T-helper 9 cell (primary cell): ENCODE results near the gene IQCM.
"Not testable (repeated sequence)": the region's sequence is repeated elsewhere in the genome, so short reads cannot be mapped to it uniquely, and the experiment has no call there.

ENCODE experiments used
- DNase-seq: peaks from one replicate; pipeline ENCODE4 v3.0.0-alpha.2; 2020

The IQCM gene

GRCh38 chr4:149555146-149555545 lies 260.5 kb downstream of the IQCM start:
- no peak for DNase-seq

GRCh38 chr4:149553959-149554520 lies 261.6 kb downstream of the IQCM start:
- DNase-seq: no peak

- no peak for DNase-seq
Observed at GRCh38 chr4:149552601-149553000, 263.0 kb downstream of the IQCM start.

- no peak for DNase-seq
Observed at GRCh38 chr4:149549911-149550310, 265.7 kb downstream of the IQCM start.

GRCh38 chr4:149534779-149535178 lies 280.9 kb downstream of the IQCM start:
- DNase-seq: no peak

- no peak for DNase-seq
Observed at GRCh38 chr4:149531861-149532260, 283.8 kb downstream of the IQCM start.

- DNase-seq: no peak
Observed at GRCh38 chr4:149523039-149523438, 292.6 kb downstream of the IQCM start.

- no peak for DNase-seq
Observed at GRCh38 chr4:149521611-149522425, 293.8 kb downstream of the IQCM start.

- no peak for DNase-seq
Observed at GRCh38 chr4:149518471-149518870, 297.2 kb downstream of the IQCM start.

GRCh38 chr4:149513081-149513480 lies 302.6 kb downstream of the IQCM start:
- no peak for DNase-seq

- no peak for DNase-seq
Observed at GRCh38 chr4:149512501-149512900, 303.1 kb downstream of the IQCM start.

GRCh38 chr4:149511558-149512298 lies 303.9 kb downstream of the IQCM start:
- DNase-seq: no peak

- DNase-seq: not testable (repeated sequence)
Observed at GRCh38 chr4:149507309-149507708, 308.3 kb downstream of the IQCM start.

- no peak for DNase-seq
Observed at GRCh38 chr4:149500806-149501205, 314.8 kb downstream of the IQCM start.

GRCh38 chr4:149499726-149500125 lies 315.9 kb downstream of the IQCM start:
- no peak for DNase-seq

GRCh38 chr4:149498246-149498645 lies 317.4 kb downstream of the IQCM start:
- no peak for DNase-seq

- no peak for DNase-seq
Observed at GRCh38 chr4:149493492-149493891, 322.2 kb downstream of the IQCM start.

- no peak for DNase-seq
Observed at GRCh38 chr4:149489321-149489720, 326.3 kb downstream of the IQCM start.

GRCh38 chr4:149486861-149487260 lies 328.8 kb downstream of the IQCM start:
- DNase-seq: no peak

GRCh38 chr4:149468669-149469068 lies 347.0 kb downstream of the IQCM start:
- DNase-seq: not testable (repeated sequence)

- DNase-seq: no peak
Observed at GRCh38 chr4:149466446-149466845, 349.2 kb downstream of the IQCM start.

GRCh38 chr4:149465955-149466354 lies 349.7 kb downstream of the IQCM start:
- no peak for DNase-seq

GRCh38 chr4:149443537-149443936 lies 372.1 kb downstream of the IQCM start:
- no peak for DNase-seq

- DNase-seq: no peak
Observed at GRCh38 chr4:149441338-149441737, 374.3 kb downstream of the IQCM start.
